K562 (cell line): ENCODE measurements around the gene NR6A1. TPM values are rescaled to one million over a fixed set of nuclear protein-coding genes. Genes with fewer than 3 reads are reported as not detected.

ENCODE experiments used
- ARID2 ChIP-seq: fragments of 450-650 bp; IDR thresholded peaks from 2 replicates; pipeline ENCODE4 v1.6.1; 2017; ENCODE audit warnings: antibody characterized with exemption, mild to moderate bottlenecking
- CHD4 ChIP-seq: fragments of 200-600 bp; sonication (generic); IDR thresholded peaks from 3 replicates; pipeline ENCODE4 v1.6.1; 2012; ENCODE audit warnings: low read depth, mild to moderate bottlenecking, mixed read lengths, low read length, inconsistent platforms; ENCODE audit not compliant: insufficient read depth, insufficient replicate concordance, poor library complexity, severe bottlenecking
- ETV5 ChIP-seq: sonication (generic); formaldehyde crosslinking; IDR thresholded peaks from 2 replicates; pipeline ENCODE4 v1.4.0; 2020; ENCODE audit warnings: low read depth, mild to moderate bottlenecking, missing genetic modification reagents
- HDAC2 ChIP-seq: fragments of 450-650 bp; IDR thresholded peaks from 2 replicates; pipeline ENCODE4 v1.6.1; 2016; ENCODE audit warnings: mild to moderate bottlenecking
- HLTF ChIP-seq: fragments of 450-650 bp; IDR thresholded peaks from 2 replicates; pipeline ENCODE4 v1.6.1; 2016
- MGA ChIP-seq: fragments of 450-650 bp; IDR thresholded peaks from 2 replicates; pipeline ENCODE4 v1.6.1; 2016; ENCODE audit warnings: mild to moderate bottlenecking, moderate library complexity
- NR4A1 ChIP-seq, 2 experiments: fragments of 250-450 bp in 1 of 2; fragments of 450-650 bp in 1 of 2; sonication (Bioruptor Pico) in 1 of 2; IDR thresholded peaks; 2 replicates each; pipeline versions ENCODE4 v1.4.0 to v1.6.1; 2016 to 2020; ENCODE audit warnings: mild to moderate bottlenecking in 2 of 2, missing compliant biosample characterization in 1 of 2, missing genetic modification characterization in 1 of 2, moderate library complexity in 1 of 2
- PRMT5 ChIP-seq: sonication (generic); formaldehyde crosslinking; IDR thresholded peaks from 2 replicates; pipeline ENCODE4 v1.5.0; 2020; ENCODE audit warnings: missing genetic modification reagents
- SRSF1 ChIP-seq: fragments of 200-400 bp; formaldehyde crosslinking; IDR thresholded peaks from 2 replicates; pipeline ENCODE4 v1.6.1; 2017; ENCODE audit warnings: mild to moderate bottlenecking, low read depth, low read length, moderate library complexity
- SRSF7 ChIP-seq: fragments of 200-400 bp; formaldehyde crosslinking; optimal IDR thresholded peaks from 2 replicates; pipeline ENCODE3; 2017; ENCODE audit warnings: mild to moderate bottlenecking, low read depth, low read length
- SUPT5H ChIP-seq: fragments of 450-650 bp; IDR thresholded peaks from 2 replicates; pipeline ENCODE4 v1.6.1; 2016
- TAF15 ChIP-seq: fragments of 200-400 bp; formaldehyde crosslinking; IDR thresholded peaks from 2 replicates; pipeline ENCODE4 v1.6.1; 2017; ENCODE audit warnings: mild to moderate bottlenecking, low read depth, low read length, moderate library complexity
- USF2 ChIP-seq: sonication (generic); formaldehyde crosslinking; IDR thresholded peaks from 2 replicates; pipeline ENCODE4 v1.5.0; 2020; ENCODE audit warnings: missing genetic modification reagents
- ZNF408 ChIP-seq: fragments of 250-450 bp; sonication (Bioruptor Pico); IDR thresholded peaks from 2 replicates; pipeline ENCODE4 v1.4.0; 2020; ENCODE audit warnings: low read depth, mild to moderate bottlenecking, moderate library complexity
- polyA plus RNA-seq, 8 experiments: library from polyadenylated mRNA; depleted of rRNA in 4 of 8; stranded (reverse) in 5 of 8; unstranded in 3 of 8; fragments of >200 nt; fragmentation: Nextera tagmentation in 2 of 8; fragmentation: Illumina TruSeq in 1 of 8; extraction: Ambion mirVana in 2 of 8; extraction: Trizol in 1 of 8; gene quantifications; 2 replicates each; pipeline versions ENCODE4 v1.2.1 to v1.2.3, GENCODE V29; 2011 to 2014; ENCODE audit warnings: inconsistent platforms in 1 of 8, missing spikeins in 1 of 8
- total RNA-seq, 7 experiments: library from RNA; depleted of rRNA in 6 of 7; stranded (reverse); fragments of >200 nt in 6 of 7; fragmentation: Illumina TruSeq in 2 of 7; extraction: Trizol in 2 of 7; gene quantifications; 2 replicates each; pipeline versions ENCODE4 v1.2.1 to v1.2.3, GENCODE V29; 2011 to 2021; ENCODE audit warnings: low replicate concordance in 1 of 7

NR6A1 gene
- total and polyA plus RNA-seq, 9 of the 15 experiments (the other 6 are each of a cell fraction or from before 2014, with no cell fraction given) = 9.7 to 55.4 (median 28.3) TPM

- TF ChIP-seq MGA (peak; percentile 43; the same call in 1 of the 2 replicates), HLTF (no peak), PRMT5 (CRISPR knock-in tag) (no peak), NR4A1 (CRISPR knock-in tag; IDR thresholded peaks at IDR 0.05) (no peak), NR4A1 (tag; IDR thresholded peaks at IDR 0.05) (peak; percentile 65; the same call in 1 of the 2 replicates), ETV5 (CRISPR knock-in tag) (peak; percentile 31; the same call in 1 of the 2 replicates), SRSF1 (no peak), USF2 (CRISPR knock-in tag) (peak; percentile 19; the same call in 1 of the 2 replicates), SUPT5H (no peak), SRSF7 (no peak), CHD4 (no peak), ARID2 (no peak), ZNF408 (no peak), TAF15 (no peak), HDAC2 (no peak)
Observed at GRCh38 chr9:124818431-124819281, 47.5 kb upstream of the NR6A1 start (continued).
